HepG2 (cell line): Measurements from ENCODE around the gene TLCD3B. TPM values are rescaled to one million over a fixed set of nuclear protein-coding genes. Genes with fewer than 3 reads are reported as not detected.

Experiments used
- AKAP8 ChIP-seq: sonication (generic); formaldehyde crosslinking; IDR thresholded peaks from 2 replicates; pipeline ENCODE4 v1.5.1; 2020; ENCODE audit warnings: mild to moderate bottlenecking, missing genetic modification reagents
- ARHGAP35 ChIP-seq: sonication (generic); formaldehyde crosslinking; IDR thresholded peaks from 2 replicates; pipeline ENCODE4 v1.9.0; 2022; ENCODE audit warnings: mild to moderate bottlenecking, inconsistent platforms, moderate library complexity, missing genetic modification reagents, borderline replicate concordance
- E2F5 ChIP-seq: sonication (generic); formaldehyde crosslinking; conservative IDR thresholded peaks from 2 replicates; pipeline ENCODE4 v1.4.0; 2020; ENCODE audit warnings: missing genetic modification reagents
- ERF ChIP-seq: IDR thresholded peaks from 2 replicates; pipeline ENCODE4 v1.6.1; 2018; ENCODE audit warnings: missing biosample characterization, missing genetic modification reagents
- GATAD1 ChIP-seq: IDR thresholded peaks from 2 replicates; pipeline ENCODE4 v1.6.1; 2016; ENCODE audit warnings: missing genetic modification reagents, missing compliant biosample characterization
- HNF1A ChIP-seq, 2 experiments: sonication (generic) in 1 of 2; formaldehyde crosslinking in 1 of 2; IDR thresholded peaks; 2 replicates each; pipeline versions ENCODE4 v1.4.0 to v1.6.1; 2016 to 2020; ENCODE audit warnings: borderline replicate concordance in 1 of 2, low read depth in 1 of 2, mild to moderate bottlenecking in 1 of 2, missing genetic modification reagents in 1 of 2
- MED1 ChIP-seq: sonication (generic); formaldehyde crosslinking; IDR thresholded peaks from 2 replicates; pipeline ENCODE4 v1.4.0; 2020; ENCODE audit warnings: missing genetic modification reagents
- NFE2L2 ChIP-seq: fragments of 150-350 bp; IDR thresholded peaks from 2 replicates; pipeline ENCODE4 v1.6.1; 2014; ENCODE audit warnings: low read length
- NR2F1 ChIP-seq, 2 experiments: fragments of 450-650 bp in 1 of 2; formaldehyde crosslinking in 1 of 2; IDR thresholded peaks; 2 replicates each; pipeline versions ENCODE4 v1.5.0 to v1.6.1; 2016 to 2020; ENCODE audit warnings: mild to moderate bottlenecking in 1 of 2, missing compliant biosample characterization in 1 of 2, missing genetic modification reagents in 1 of 2, moderate library complexity in 1 of 2
- POLR2AphosphoS2 ChIP-seq: IDR thresholded peaks from 2 replicates; pipeline ENCODE4 v1.6.1; 2011; ENCODE audit warnings: low read depth, low read length, improper control_type of control experiment
- REL ChIP-seq: sonication (generic); formaldehyde crosslinking; conservative IDR thresholded peaks from 2 replicates; pipeline ENCODE4 v1.8.0; 2022; ENCODE audit warnings: mild to moderate bottlenecking, missing genetic modification reagents, moderate library complexity
- SNAPC2 ChIP-seq: sonication (generic); formaldehyde crosslinking; IDR thresholded peaks from 2 replicates; pipeline ENCODE4 v1.8.1; 2022; ENCODE audit warnings: mild to moderate bottlenecking, missing genetic modification reagents
- THAP7 ChIP-seq: sonication (generic); formaldehyde crosslinking; IDR thresholded peaks from 2 replicates; pipeline ENCODE4 v1.8.1; 2023; ENCODE audit warnings: mild to moderate bottlenecking, missing genetic modification reagents
- TRAFD1 ChIP-seq: sonication (generic); formaldehyde crosslinking; IDR thresholded peaks from 2 replicates; pipeline ENCODE4 v1.5.1; 2020; ENCODE audit warnings: missing genetic modification reagents, mild to moderate bottlenecking, borderline replicate concordance
- ZBTB8A ChIP-seq: sonication (generic); formaldehyde crosslinking; IDR thresholded peaks from 2 replicates; pipeline ENCODE4 v1.4.0; 2020; ENCODE audit warnings: mild to moderate bottlenecking, low read depth, missing genetic modification reagents, borderline replicate concordance
- ZNF20 ChIP-seq: sonication (generic); formaldehyde crosslinking; IDR thresholded peaks from 2 replicates; pipeline ENCODE4 v1.4.0; 2020; ENCODE audit warnings: mild to moderate bottlenecking, moderate library complexity, missing genetic modification reagents
- ZNF205 ChIP-seq: IDR thresholded peaks from 2 replicates; pipeline ENCODE4 v1.6.1; 2018; ENCODE audit warnings: missing biosample characterization, missing genetic modification reagents
- ZNF724P ChIP-seq: sonication (generic); formaldehyde crosslinking; IDR thresholded peaks from 2 replicates; pipeline ENCODE4 v1.8.0; 2022; ENCODE audit warnings: missing genetic modification reagents, borderline replicate concordance
- ZNF792 ChIP-seq: IDR thresholded peaks from 2 replicates; pipeline ENCODE4 v1.6.1; 2016
- ZSCAN5A ChIP-seq: sonication (generic); formaldehyde crosslinking; IDR thresholded peaks from 2 replicates; pipeline ENCODE4 v1.8.0; 2022; ENCODE audit warnings: mild to moderate bottlenecking, missing genetic modification reagents, borderline replicate concordance
- polyA plus RNA-seq, 8 experiments: library from polyadenylated mRNA; depleted of rRNA in 3 of 8; stranded (reverse) in 7 of 8; unstranded in 1 of 8; fragments of >200 nt; fragmentation: Illumina TruSeq in 4 of 8; extraction: Trizol in 4 of 8; gene quantifications; 2 replicates each; pipeline versions ENCODE4 v1.2.1 to v1.2.3, GENCODE V29; 2011 to 2016; ENCODE audit warnings: low read depth in 4 of 8, missing spikeins in 1 of 8, mixed read lengths in 1 of 8; ENCODE audit not compliant: insufficient read depth in 1 of 8
- total RNA-seq, 5 experiments: library from RNA; depleted of rRNA; stranded (reverse); fragments of >200 nt; fragmentation: Illumina TruSeq; extraction: Trizol; gene quantifications; 2 replicates each; pipeline ENCODE4 v1.2.3, GENCODE V29; 2016; ENCODE audit warnings: low read depth in 1 of 5

The TLCD3B gene
- total and polyA plus RNA-seq, 2 of the 13 experiments (the other 11 are each of a cell fraction or from before 2014, with no cell fraction given) = not detected

GRCh38 chr16:30032083-30032819 lies 1.2 kb upstream of the TLCD3B start (continued):
- TF ChIP-seq POLR2AphosphoS2 (no peak), AKAP8 (CRISPR knock-in tag) (no peak), NR2F1 (CRISPR knock-in tag; IDR thresholded peaks at IDR 0.05) (no peak), MED1 (CRISPR knock-in tag) (peak; percentile 24; the same call in 1 of the 2 replicates), ZSCAN5A (CRISPR knock-in tag) (peak; percentile 45; the same call in 1 of the 2 replicates), ZBTB8A (CRISPR knock-in tag) (no peak), THAP7 (no peak), ERF (CRISPR knock-in tag) (peak; percentile 46; the same call in 1 of the 2 replicates), ZNF724P (CRISPR knock-in tag) (no peak), E2F5 (CRISPR knock-in tag) (no peak; the same call in 1 of the 2 replicates), SNAPC2 (CRISPR knock-in tag) (no peak), REL (CRISPR knock-in tag) (no peak), ZNF792 (CRISPR knock-in tag) (no peak), TRAFD1 (no peak), GATAD1 (CRISPR knock-in tag) (no peak), NFE2L2 (no peak), ZNF205 (0 out of 2 replicates have a peak, but pooled peaks have one; percentile 32), ZNF20 (CRISPR knock-in tag) (no peak), HNF1A (IDR thresholded peaks at IDR 0.05; ENCODE audit: low read depth) (no peak), HNF1A (CRISPR knock-in tag; IDR thresholded peaks at IDR 0.05; ENCODE audit: borderline replicate concordance) (no peak), ARHGAP35 (CRISPR knock-in tag) (no peak)
